Endothelial cell (in vitro differentiated cells): ENCODE measurements around the gene FGD6. TPM values are rescaled to one million over a fixed set of nuclear protein-coding genes. Genes with fewer than 3 reads are reported as not detected.

ENCODE experiments used
- DNase-seq: peaks from one replicate; pipeline ENCODE4 v3.0.0; 2021; ENCODE audit warnings: low spot score
- H3K27ac Mint-ChIP-seq: one replicate; pipeline ENCODE4 v1.8.0; 2021; ENCODE audit warnings: mixed read lengths, inconsistent platforms; ENCODE audit not compliant: unreplicated experiment
- H3K27me3 Mint-ChIP-seq: one replicate; pipeline ENCODE4 v1.8.0; 2021; ENCODE audit warnings: mild to moderate bottlenecking, moderate library complexity, mixed read lengths, inconsistent platforms; ENCODE audit not compliant: unreplicated experiment
- H3K36me3 Mint-ChIP-seq: one replicate; pipeline ENCODE4 v1.8.0; 2021; ENCODE audit warnings: mild to moderate bottlenecking, low read depth, mixed read lengths, inconsistent platforms; ENCODE audit not compliant: unreplicated experiment
- H3K4me1 Mint-ChIP-seq: one replicate; pipeline ENCODE4 v1.8.0; 2021; ENCODE audit warnings: mild to moderate bottlenecking, mixed read lengths, inconsistent platforms; ENCODE audit not compliant: unreplicated experiment
- H3K4me3 Mint-ChIP-seq: one replicate; pipeline ENCODE4 v1.8.0; 2021; ENCODE audit warnings: mild to moderate bottlenecking, mixed read lengths, inconsistent platforms; ENCODE audit not compliant: unreplicated experiment
- H3K9me3 Mint-ChIP-seq: one replicate; pipeline ENCODE4 v1.8.0; 2021; ENCODE audit warnings: mixed read lengths, inconsistent platforms; ENCODE audit not compliant: unreplicated experiment
- total RNA-seq: library from RNA; stranded (reverse); fragmentation: NEBNext Ultra II Directional; extraction: Animal tissue kit (Norgen Biotek cat#: 25700); gene quantifications from one replicate; pipeline ENCODE4 v1.2.1, GENCODE V29; 2021; ENCODE audit not compliant: unreplicated experiment
- TF ChIP-seq, protein P1 (sequence below): fragments of 200-600 bp; sonication (generic); IDR thresholded peaks from one replicate; pipeline ENCODE4 v1.5.0; 2021; ENCODE audit warnings: antibody characterized with exemption; ENCODE audit not compliant: unreplicated experiment

FGD6 gene
- total RNA-seq, 1 donor from 2014 or later: 35.4 TPM

DNA sequence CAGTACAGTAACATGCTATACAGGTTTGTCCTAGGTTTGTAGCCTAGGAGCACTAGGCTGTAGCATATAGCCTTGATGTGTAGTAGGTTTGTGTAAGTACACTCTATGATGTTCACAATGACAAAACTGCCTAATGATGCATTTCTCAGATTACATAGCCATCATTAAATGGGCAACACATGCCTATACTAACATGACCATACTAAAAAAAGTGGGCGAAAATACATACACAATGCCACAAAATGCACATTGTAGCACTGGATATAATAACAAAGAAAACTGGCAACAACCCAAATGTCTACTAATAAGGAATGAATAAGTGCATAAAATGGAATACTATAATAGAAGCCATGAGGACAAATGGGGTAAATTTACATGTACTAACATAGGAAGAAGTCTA, 182.5 kb downstream of the FGD6 start:
- Mint-ChIP-seq H3K27me3 (no peaks in the 10 kb centered on the region), H3K4me3 (no peak overlapping the region), H3K4me1 (no peaks in the 10 kb centered on the region), H3K36me3 (peaks cover 10% of the 10 kb centered on the region), H3K9me3 (no peaks in the 10 kb centered on the region), H3K27ac (no peak overlapping the region)
- TF ChIP-seq, protein P1, sequence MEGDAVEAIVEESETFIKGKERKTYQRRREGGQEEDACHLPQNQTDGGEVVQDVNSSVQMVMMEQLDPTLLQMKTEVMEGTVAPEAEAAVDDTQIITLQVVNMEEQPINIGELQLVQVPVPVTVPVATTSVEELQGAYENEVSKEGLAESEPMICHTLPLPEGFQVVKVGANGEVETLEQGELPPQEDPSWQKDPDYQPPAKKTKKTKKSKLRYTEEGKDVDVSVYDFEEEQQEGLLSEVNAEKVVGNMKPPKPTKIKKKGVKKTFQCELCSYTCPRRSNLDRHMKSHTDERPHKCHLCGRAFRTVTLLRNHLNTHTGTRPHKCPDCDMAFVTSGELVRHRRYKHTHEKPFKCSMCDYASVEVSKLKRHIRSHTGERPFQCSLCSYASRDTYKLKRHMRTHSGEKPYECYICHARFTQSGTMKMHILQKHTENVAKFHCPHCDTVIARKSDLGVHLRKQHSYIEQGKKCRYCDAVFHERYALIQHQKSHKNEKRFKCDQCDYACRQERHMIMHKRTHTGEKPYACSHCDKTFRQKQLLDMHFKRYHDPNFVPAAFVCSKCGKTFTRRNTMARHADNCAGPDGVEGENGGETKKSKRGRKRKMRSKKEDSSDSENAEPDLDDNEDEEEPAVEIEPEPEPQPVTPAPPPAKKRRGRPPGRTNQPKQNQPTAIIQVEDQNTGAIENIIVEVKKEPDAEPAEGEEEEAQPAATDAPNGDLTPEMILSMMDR: no peak
- DNase-seq: no peak

Other genes with a start within 250 kb of the FGD6 start
- gene NDUFA12, start 213.8 kb downstream of the FGD6 start, total RNA-seq: 96.5 TPM
- 70.2 TPM for gene NR2C1, start 143.8 kb downstream of the FGD6 start, total RNA-seq
- 89.9 TPM for gene VEZT, start 340 bp upstream of the FGD6 start, total RNA-seq